Thyroid gland (tissue), 4 donors: ENCODE results near the gene LBX1. TPM values are rescaled to one million over a fixed set of nuclear protein-coding genes. Genes with fewer than 3 reads are reported as not detected.

ENCODE experiments used
- DNase-seq, 2 donors: peaks; one replicate each; pipeline ENCODE4 v3.0.0-alpha.2; 2019
- H3K27ac ChIP-seq, 3 donors: fragments of 200-600 bp; sonication (generic); 1 replicate in 2 of 3; 2 replicates in 1 of 3; pipeline ENCODE4 v1.5.1; 2016 to 2019; ENCODE audit warnings: mild to moderate bottlenecking in 1 of 3, moderate library complexity in 1 of 3
- H3K27me3 ChIP-seq: fragments of 200-600 bp; sonication (generic); one replicate; pipeline ENCODE4 v1.5.1; 2019
- H3K36me3 ChIP-seq, 2 donors: fragments of 200-600 bp; sonication (generic); one replicate each; pipeline ENCODE4 v1.5.1; 2016 to 2019
- H3K4me1 ChIP-seq, 2 donors: fragments of 200-600 bp; sonication (generic); one replicate each; pipeline ENCODE4 v1.5.1; 2017 to 2019
- H3K4me3 ChIP-seq, 3 donors: fragments of 200-600 bp; sonication (generic); replicated peaks in 1 of 3; 1 replicate in 2 of 3; 2 replicates in 1 of 3; pipeline ENCODE4 v1.5.1; 2016; ENCODE audit warnings: mild to moderate bottlenecking in 1 of 3
- H3K9me3 ChIP-seq: fragments of 200-600 bp; sonication (generic); one replicate; pipeline ENCODE4 v1.5.1; 2017
- CTCF ChIP-seq, 6 experiments: fragments of 200-600 bp in 3 of 6; fragments of 450-650 bp in 3 of 6; sonication (generic) in 3 of 6; IDR thresholded peaks; one replicate each; pipeline ENCODE4 v1.5.1; 2016 to 2019; ENCODE audit warnings: antibody characterized with exemption in 6 of 6, mild to moderate bottlenecking in 2 of 6, inconsistent platforms in 1 of 6, moderate library complexity in 1 of 6
- POLR2A ChIP-seq, 2 donors: fragments of 450-650 bp; IDR thresholded peaks; one replicate each; pipeline ENCODE4 v1.6.1; 2017; ENCODE audit warnings: antibody characterized with exemption in 2 of 2, mild to moderate bottlenecking in 2 of 2, moderate library complexity in 1 of 2
- WGBS, 2 donors: methylation state at CpG; one replicate each; pipeline ENCODE4 v1.1.5; 2017; 5-methylcytosine and 5-hydroxymethylcytosine counted together
- intact Hi-C: fragments of 100-400 bp; cut with DNase I; formaldehyde crosslinking; loops from one replicate; pipeline ENCODE4 v1.15.1; 2023
- total RNA-seq, 4 donors: library from RNA; depleted of rRNA; stranded (reverse); fragments of >200 nt; gene quantifications; one replicate each; pipeline ENCODE4 v1.2.3, GENCODE V29; 2016

LBX1 gene
- total RNA-seq, 4 donors from 2014 or later, result not detected

- H3K27me3 ChIP-seq, result peaks cover 29% of the 10 kb centered on the region
- no peaks in the 10 kb centered on the region for H3K36me3 ChIP-seq
- DNase-seq, result no peak
- no peaks in the 10 kb centered on the region for H3K9me3 ChIP-seq
- TF ChIP-seq POLR2A (IDR thresholded peaks at IDR 0.05), result no peak
- no peak for TF ChIP-seq CTCF (IDR thresholded peaks at IDR 0.05)
- peaks cover 0 to 8% of the 10 kb centered on the region in 2 donors for H3K4me1 ChIP-seq
- H3K27ac ChIP-seq, result no peak overlapping the region
- intact Hi-C loops, result no loop called here
- no peak overlapping the region for H3K4me3 ChIP-seq
- WGBS, 2 donors, result 8 to 13% methylated on average over 38 of the region's 38 CpGs
Observed at GRCh38 chr10:101237081-101237981, 8.1 kb upstream of the LBX1 start.

- Histone ChIP-seq H3K27me3 (peaks cover 29% of the 10 kb centered on the region), H3K36me3 (no peaks in the 10 kb centered on the region), H3K4me1 (peaks cover 0 to 8% of the 10 kb centered on the region in 2 donors), H3K9me3 (no peaks in the 10 kb centered on the region), H3K27ac (no peak overlapping the region), H3K4me3 (no peak overlapping the region)
- WGBS, 2 donors, result 6 to 8% methylated on average over 23 to 34 of the region's 47 CpGs
- intact Hi-C loops, result no loop called here
- TF ChIP-seq POLR2A (IDR thresholded peaks at IDR 0.05) (no peak), CTCF (IDR thresholded peaks at IDR 0.05) (no peak)
- no peak for DNase-seq
Observed at GRCh38 chr10:101236376-101237080, 7.3 kb upstream of the LBX1 start.

GRCh38 chr10:101235766-101236165 lies 6.5 kb upstream of the LBX1 start:
- 20 to 38% methylated on average over 2 to 4 of the region's 4 CpGs for WGBS, 2 donors
- intact Hi-C loops, result no loop called here
- Histone ChIP-seq H3K4me3 (no peak overlapping the region), H3K4me1 (peaks cover 0 to 8% of the 10 kb centered on the region in 2 donors), H3K27me3 (peaks cover 37% of the 10 kb centered on the region), H3K36me3 (no peaks in the 10 kb centered on the region), H3K27ac (no peak overlapping the region), H3K9me3 (no peaks in the 10 kb centered on the region)
- TF ChIP-seq POLR2A (IDR thresholded peaks at IDR 0.05) (no peak), CTCF (IDR thresholded peaks at IDR 0.05) (no peak)
- no peak for DNase-seq

- Histone ChIP-seq H3K27me3 (peaks cover 50% of the 10 kb centered on the region), H3K36me3 (no peaks in the 10 kb centered on the region), H3K4me3 (no peak overlapping the region), H3K27ac (no peak overlapping the region), H3K4me1 (peaks cover 6 to 18% of the 10 kb centered on the region in 2 donors), H3K9me3 (no peaks in the 10 kb centered on the region)
- intact Hi-C loops, result no loop called here
- WGBS, 2 donors, result 35 to 42% methylated on average over 1 of the region's 1 CpG
- no peak for DNase-seq
- TF ChIP-seq POLR2A (IDR thresholded peaks at IDR 0.05) (no peak), CTCF (IDR thresholded peaks at IDR 0.05) (no peak)
Observed at GRCh38 chr10:101234333-101234732, 5.1 kb upstream of the LBX1 start.

GRCh38 chr10:101233863-101234262 lies 4.6 kb upstream of the LBX1 start:
- intact Hi-C loops, result no loop called here
- Histone ChIP-seq H3K27me3 (peaks cover 50% of the 10 kb centered on the region), H3K9me3 (no peaks in the 10 kb centered on the region), H3K27ac (no peak overlapping the region), H3K36me3 (no peaks in the 10 kb centered on the region), H3K4me3 (no peak overlapping the region), H3K4me1 (peaks cover 10 to 22% of the 10 kb centered on the region in 2 donors)
- WGBS, 2 donors, result 13 to 24% methylated on average over 3 of the region's 3 CpGs
- no peak for DNase-seq
- TF ChIP-seq CTCF (IDR thresholded peaks at IDR 0.05) (no peak), POLR2A (IDR thresholded peaks at IDR 0.05) (no peak)
